Parathyroid adenoma (tissue), 2 donors: ENCODE measurements around the gene XPNPEP1.

Source experiments
- H2AFZ ChIP-seq: fragments of 300-600 bp; sonication (generic); one replicate; pipeline ENCODE4 v1.7.0; 2017; ENCODE audit warnings: antibody characterized with exemption, mild to moderate bottlenecking
- H3K27ac ChIP-seq: fragments of 300-600 bp; sonication (generic); one replicate; pipeline ENCODE4 v1.7.0; 2017
- H3K27me3 ChIP-seq: fragments of 300-600 bp; sonication (generic); one replicate; pipeline ENCODE4 v1.7.0; 2017; ENCODE audit warnings: low read length; ENCODE audit not compliant: control insufficient read depth, insufficient read depth
- H3K36me3 ChIP-seq: fragments of 300-600 bp; sonication (generic); one replicate; pipeline ENCODE4 v1.7.0; 2017; ENCODE audit warnings: low read length; ENCODE audit not compliant: control insufficient read depth, insufficient read depth
- H3K4me1 ChIP-seq: fragments of 300-600 bp; sonication (generic); one replicate; pipeline ENCODE4 v1.7.0; 2017; ENCODE audit warnings: control low read depth
- H3K4me2 ChIP-seq: fragments of 300-600 bp; sonication (generic); one replicate; pipeline ENCODE4 v1.7.0; 2017; ENCODE audit warnings: low read length
- H3K4me3 ChIP-seq: fragments of 300-600 bp; sonication (generic); one replicate; pipeline ENCODE4 v1.7.0; 2017; ENCODE audit warnings: low read depth, low read length
- H3K79me2 ChIP-seq: fragments of 300-600 bp; sonication (generic); one replicate; pipeline ENCODE4 v1.7.0; 2017; ENCODE audit warnings: control low read depth
- H3K9ac ChIP-seq: fragments of 300-600 bp; sonication (generic); one replicate; pipeline ENCODE4 v1.7.0; 2017; ENCODE audit warnings: mild to moderate bottlenecking
- H3K9me3 ChIP-seq: fragments of 300-600 bp; sonication (generic); one replicate; pipeline ENCODE4 v1.7.0; 2017; ENCODE audit warnings: low read length; ENCODE audit not compliant: control insufficient read depth
- CTCF ChIP-seq: fragments of 300-600 bp; sonication (generic); IDR thresholded peaks from one replicate; pipeline ENCODE4 v1.7.0; 2017; ENCODE audit warnings: antibody characterized with exemption, mild to moderate bottlenecking
- donor health status: primary hyperparathyroidism.

Gene XPNPEP1

GRCh38 chr10:109894516-109894915, 28.8 kb downstream of the XPNPEP1 start:
- H3K79me2 ChIP-seq = peaks cover 26% of the 10 kb centered on the region
- H3K36me3 ChIP-seq = no peaks in the 10 kb centered on the region
- H3K9me3 ChIP-seq = no peaks in the 10 kb centered on the region
- no peaks in the 10 kb centered on the region for H3K27me3 ChIP-seq
- no peak for TF ChIP-seq CTCF
- H3K27ac ChIP-seq = no peak overlapping the region
- no peak overlapping the region for H3K9ac ChIP-seq
- H2AFZ ChIP-seq = no peak overlapping the region
- no peak overlapping the region for H3K4me2 ChIP-seq
- peaks cover 22% of the 10 kb centered on the region for H3K4me1 ChIP-seq
- H3K4me3 ChIP-seq = no peak overlapping the region

GRCh38 chr10:109893386-109893785, 29.9 kb downstream of the XPNPEP1 start:
- Histone ChIP-seq H3K9me3 (no peaks in the 10 kb centered on the region), H3K79me2 (peaks cover 29% of the 10 kb centered on the region), H3K27ac (no peak overlapping the region), H3K4me1 (peaks cover 14% of the 10 kb centered on the region), H3K27me3 (no peaks in the 10 kb centered on the region), H3K4me2 (no peak overlapping the region), H3K4me3 (no peak overlapping the region), H3K9ac (no peak overlapping the region), H2AFZ (no peak overlapping the region), H3K36me3 (no peaks in the 10 kb centered on the region)
- no peak for TF ChIP-seq CTCF

- no peak overlapping the region for H3K9ac ChIP-seq
- peaks cover 9% of the 10 kb centered on the region for H3K4me1 ChIP-seq
- no peak overlapping the region for H2AFZ ChIP-seq
- H3K27ac ChIP-seq = no peak overlapping the region
- H3K4me2 ChIP-seq = no peak overlapping the region
- H3K36me3 ChIP-seq = no peaks in the 10 kb centered on the region
- no peaks in the 10 kb centered on the region for H3K9me3 ChIP-seq
- no peak for TF ChIP-seq CTCF
- peaks cover 26% of the 10 kb centered on the region for H3K79me2 ChIP-seq
- no peak overlapping the region for H3K4me3 ChIP-seq
- no peaks in the 10 kb centered on the region for H3K27me3 ChIP-seq
Measured at GRCh38 chr10:109892931-109893330, 30.4 kb downstream of the XPNPEP1 start.

- no peaks in the 10 kb centered on the region for H3K27me3 ChIP-seq
- H3K27ac ChIP-seq = no peak overlapping the region
- no peak overlapping the region for H2AFZ ChIP-seq
- no peaks in the 10 kb centered on the region for H3K36me3 ChIP-seq
- H3K4me2 ChIP-seq = no peak overlapping the region
- H3K9me3 ChIP-seq = no peaks in the 10 kb centered on the region
- peaks cover 17% of the 10 kb centered on the region for H3K79me2 ChIP-seq
- no peak overlapping the region for H3K4me3 ChIP-seq
- no peak overlapping the region for H3K9ac ChIP-seq
- peaks cover 9% of the 10 kb centered on the region for H3K4me1 ChIP-seq
- no peak for TF ChIP-seq CTCF
Measured at GRCh38 chr10:109892117-109892516, 31.2 kb downstream of the XPNPEP1 start.

- Histone ChIP-seq H3K27ac (no peak overlapping the region), H2AFZ (no peak overlapping the region), H3K9me3 (no peaks in the 10 kb centered on the region), H3K4me1 (peaks cover 9% of the 10 kb centered on the region), H3K36me3 (no peaks in the 10 kb centered on the region), H3K4me2 (no peak overlapping the region), H3K27me3 (no peaks in the 10 kb centered on the region), H3K4me3 (no peak overlapping the region), H3K79me2 (peaks cover 17% of the 10 kb centered on the region), H3K9ac (no peak overlapping the region)
- TF ChIP-seq CTCF = no peak
Measured at GRCh38 chr10:109891105-109891504, 32.2 kb downstream of the XPNPEP1 start.
